ENCODE measurements around the gene ERCC5.

Gene ERCC5

GRCh38 chr13:102825400-102825799, 20.4 kb upstream of the ERCC5 start:
- TF ChIP-seq CTCF (IDR thresholded peaks at IDR 0.05; ENCODE audit: extremely low read depth, missing control alignments): no peak
- no peak for DNase-seq (ENCODE audit: low spot score)

DNA sequence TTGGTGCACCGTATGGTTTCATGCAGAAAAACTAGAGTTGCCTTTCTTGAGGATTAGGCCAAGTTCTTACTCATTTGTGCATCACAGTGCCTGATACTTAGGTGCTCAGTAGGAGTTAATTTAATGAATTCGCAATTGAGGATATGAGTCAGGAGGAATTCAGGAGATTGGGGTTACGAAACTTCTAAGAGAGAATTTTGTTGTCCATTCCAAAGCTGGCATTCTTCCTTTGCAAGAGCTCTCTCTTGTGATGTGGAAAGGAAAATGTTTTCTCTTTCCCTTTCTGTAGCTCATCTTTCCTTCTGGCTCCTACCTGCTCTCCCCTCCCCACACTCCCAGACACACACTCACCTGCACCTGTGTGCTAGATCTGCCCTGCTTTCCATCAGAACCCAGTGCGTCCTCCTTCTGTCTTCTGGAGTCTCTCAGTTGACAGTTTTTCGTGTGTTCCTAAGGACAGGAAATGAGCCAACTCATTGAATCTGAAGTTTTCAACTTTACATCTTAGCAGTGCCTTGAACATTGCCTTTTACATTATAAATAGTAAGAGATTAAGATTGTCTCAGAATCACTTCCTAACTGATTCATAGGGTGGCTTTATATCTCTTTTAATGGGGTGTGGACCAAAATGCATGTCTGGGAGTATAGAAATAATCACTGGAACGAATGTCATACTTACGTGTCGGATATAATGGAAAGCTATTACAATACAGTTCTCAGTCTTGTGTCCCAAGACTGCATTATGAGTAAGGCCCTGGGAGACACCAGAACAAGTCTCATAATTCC, 19.7 kb upstream of the ERCC5 start:
- no peak for DNase-seq (ENCODE audit: low spot score)
- no peak for TF ChIP-seq CTCF (IDR thresholded peaks at IDR 0.05; ENCODE audit: extremely low read depth, missing control alignments)

DNA sequence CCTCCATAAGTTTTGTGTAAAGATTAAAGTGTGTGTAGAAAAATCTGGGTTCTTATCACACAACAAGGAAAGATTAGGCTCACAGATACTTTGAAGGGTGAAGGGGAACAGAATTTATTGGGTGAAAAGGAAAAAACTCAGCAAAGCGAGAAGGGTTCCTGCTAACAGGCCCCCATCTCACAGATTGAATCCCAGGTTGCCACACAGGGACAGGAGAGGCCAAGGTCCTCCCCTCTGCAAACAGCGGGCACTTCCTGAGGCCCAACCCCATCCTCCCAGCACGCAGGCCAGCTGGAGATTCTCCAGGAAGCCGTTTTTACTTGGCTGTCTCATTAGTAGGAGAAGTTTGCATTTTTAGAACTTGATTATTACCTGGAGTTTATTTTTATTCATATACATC, 15.2 kb upstream of the ERCC5 start:
- no peak for TF ChIP-seq CTCF (IDR thresholded peaks at IDR 0.05; ENCODE audit: extremely low read depth, missing control alignments)

DNA sequence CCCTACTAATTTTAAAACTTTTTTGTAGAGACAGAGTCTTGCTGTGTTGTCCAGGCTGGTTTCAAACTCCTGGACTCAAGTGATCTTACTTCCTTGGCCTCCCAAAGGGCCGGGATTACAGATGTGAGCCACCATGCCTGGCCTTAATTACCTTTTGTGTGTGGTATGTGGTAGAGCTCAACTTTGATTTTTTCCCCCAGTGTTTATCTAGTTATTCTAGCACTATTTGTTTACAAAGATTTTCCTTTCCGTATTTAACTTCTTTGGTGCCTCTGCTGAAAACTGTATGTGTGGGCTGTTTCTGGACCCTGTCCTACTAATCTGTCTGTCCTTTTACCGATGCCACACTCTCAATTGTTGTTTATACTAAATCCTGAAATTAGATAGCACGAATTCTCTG, 9.4 kb upstream of the ERCC5 start:
- no peak for TF ChIP-seq CTCF (IDR thresholded peaks at IDR 0.05; ENCODE audit: extremely low read depth, missing control alignments)
- no peak for DNase-seq (ENCODE audit: low spot score)

More for the DNA sequence above, 15.2 kb upstream of the ERCC5 start:
- DNase-seq (ENCODE audit: low spot score): no peak

DNA sequence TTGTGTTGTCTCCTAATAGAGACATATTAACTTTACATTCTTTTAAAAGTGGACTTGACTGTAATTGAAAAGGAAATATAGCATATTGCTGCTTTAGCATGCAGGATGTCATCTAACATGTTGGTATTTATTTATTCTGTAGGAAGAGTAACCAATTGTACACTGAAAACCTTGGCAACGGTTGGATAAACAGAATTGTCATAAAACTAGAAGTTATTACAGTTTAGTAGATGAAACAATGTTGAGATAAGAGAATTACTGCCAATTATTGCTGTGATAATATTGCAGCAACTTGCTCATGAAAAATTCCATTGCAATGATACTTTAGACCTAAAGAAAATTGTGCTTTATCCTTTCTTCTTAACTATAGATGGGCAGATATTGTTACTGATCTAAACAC, 7.6 kb upstream of the ERCC5 start:
- no peak for DNase-seq (ENCODE audit: low spot score)
- no peak for TF ChIP-seq CTCF (IDR thresholded peaks at IDR 0.05; ENCODE audit: extremely low read depth, missing control alignments)

GRCh38 chr13:102838982-102839381, 6.8 kb upstream of the ERCC5 start:
- TF ChIP-seq CTCF (IDR thresholded peaks at IDR 0.05; ENCODE audit: extremely low read depth, missing control alignments): no peak
- DNase-seq (ENCODE audit: low spot score): no peak

DNA sequence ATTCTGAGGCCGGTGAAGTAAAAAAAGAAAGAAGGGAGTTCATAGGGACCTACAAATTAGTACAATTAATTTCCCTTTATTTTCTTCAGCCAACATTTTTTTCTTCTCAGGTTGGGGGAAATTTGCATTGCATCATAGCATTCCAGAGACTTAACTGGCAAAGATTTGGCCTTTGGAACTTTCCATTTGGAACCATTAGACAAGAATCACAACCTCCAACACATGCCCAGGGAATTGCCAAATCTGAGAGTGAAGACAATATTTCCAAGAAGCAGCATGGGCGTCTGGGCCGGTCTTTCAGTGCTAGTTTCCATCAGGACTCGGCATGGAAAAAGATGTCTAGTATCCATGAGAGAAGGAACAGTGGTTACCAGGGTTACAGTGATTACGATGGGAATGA, 6.4 kb upstream of the ERCC5 start:
- no peak for TF ChIP-seq CTCF (IDR thresholded peaks at IDR 0.05; ENCODE audit: extremely low read depth, missing control alignments)

More for the DNA sequence above, 6.4 kb upstream of the ERCC5 start:
- DNase-seq (ENCODE audit: low spot score): no peak
